Measurements from ENCODE around the gene RBM14.

The RBM14 gene

DNA sequence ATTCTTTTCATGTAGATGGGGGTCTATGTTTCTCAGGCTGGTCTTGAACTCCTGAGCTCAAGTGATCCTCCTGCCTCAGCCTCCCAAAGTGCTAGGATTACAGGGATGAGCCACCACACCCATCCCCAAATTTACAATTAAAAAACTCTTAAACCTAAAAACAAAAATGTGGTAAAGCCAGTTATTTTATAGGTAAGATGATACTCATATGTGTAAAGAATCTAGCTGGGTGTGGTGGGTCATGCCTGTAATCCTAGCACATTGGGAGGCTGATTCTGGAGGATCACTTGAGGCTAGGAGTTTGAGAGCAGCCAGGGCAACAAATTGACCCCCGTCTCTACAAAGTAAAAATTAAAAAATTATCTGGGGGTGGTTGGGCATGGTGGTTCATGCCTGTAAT lies 4.0 kb upstream of the RBM14 start:
- no peak overlapping the region for H3K4me3 ChIP-seq (ENCODE audit: control insufficient read depth, low read depth, low read length)
- no peak for DNase-seq (ENCODE audit: low read depth)
- TF ChIP-seq, protein P1, sequence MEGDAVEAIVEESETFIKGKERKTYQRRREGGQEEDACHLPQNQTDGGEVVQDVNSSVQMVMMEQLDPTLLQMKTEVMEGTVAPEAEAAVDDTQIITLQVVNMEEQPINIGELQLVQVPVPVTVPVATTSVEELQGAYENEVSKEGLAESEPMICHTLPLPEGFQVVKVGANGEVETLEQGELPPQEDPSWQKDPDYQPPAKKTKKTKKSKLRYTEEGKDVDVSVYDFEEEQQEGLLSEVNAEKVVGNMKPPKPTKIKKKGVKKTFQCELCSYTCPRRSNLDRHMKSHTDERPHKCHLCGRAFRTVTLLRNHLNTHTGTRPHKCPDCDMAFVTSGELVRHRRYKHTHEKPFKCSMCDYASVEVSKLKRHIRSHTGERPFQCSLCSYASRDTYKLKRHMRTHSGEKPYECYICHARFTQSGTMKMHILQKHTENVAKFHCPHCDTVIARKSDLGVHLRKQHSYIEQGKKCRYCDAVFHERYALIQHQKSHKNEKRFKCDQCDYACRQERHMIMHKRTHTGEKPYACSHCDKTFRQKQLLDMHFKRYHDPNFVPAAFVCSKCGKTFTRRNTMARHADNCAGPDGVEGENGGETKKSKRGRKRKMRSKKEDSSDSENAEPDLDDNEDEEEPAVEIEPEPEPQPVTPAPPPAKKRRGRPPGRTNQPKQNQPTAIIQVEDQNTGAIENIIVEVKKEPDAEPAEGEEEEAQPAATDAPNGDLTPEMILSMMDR (conservative IDR thresholded peaks at IDR 0.05; ENCODE audit: control insufficient read depth, insufficient read depth, low read depth, low read length) = no peak

DNA sequence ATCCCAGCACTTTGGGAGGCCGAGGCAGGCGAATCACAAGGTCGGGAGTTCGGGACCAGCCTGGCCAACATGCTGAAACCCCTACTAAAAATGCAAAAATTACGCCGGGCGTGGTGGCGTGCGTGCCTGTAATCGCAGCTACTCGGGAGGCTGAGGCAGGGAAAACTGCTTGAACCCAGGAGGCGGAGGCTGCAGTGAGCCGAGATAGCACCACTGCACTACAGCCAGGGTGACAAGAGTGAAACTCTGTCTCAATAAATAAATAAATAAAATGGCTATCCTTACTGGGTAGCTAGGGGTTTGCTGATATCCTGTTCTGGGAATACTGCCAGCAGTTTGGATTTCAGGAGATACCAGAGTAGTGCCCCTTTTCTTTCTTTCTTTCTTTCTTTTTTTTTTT lies 2.4 kb upstream of the RBM14 start:
- DNase-seq (ENCODE audit: low read depth) = no peak
- TF ChIP-seq, protein P1 (conservative IDR thresholded peaks at IDR 0.05; ENCODE audit: control insufficient read depth, insufficient read depth, low read depth, low read length) = no peak
- H3K4me3 ChIP-seq (ENCODE audit: control insufficient read depth, low read depth, low read length) = no peak overlapping the region

GRCh38 chr11:66617155-66617834 lies 865 bp downstream of the RBM14 start:
- DNase-seq (ENCODE audit: low read depth) = peak; percentile 49
- TF ChIP-seq, protein P1 (conservative IDR thresholded peaks at IDR 0.05; ENCODE audit: control insufficient read depth, insufficient read depth, low read depth, low read length) = no peak
- peak overlapping the region; percentile 98 for H3K4me3 ChIP-seq (ENCODE audit: control insufficient read depth, low read depth, low read length)

- TF ChIP-seq, protein P1 (conservative IDR thresholded peaks at IDR 0.05; ENCODE audit: control insufficient read depth, insufficient read depth, low read depth, low read length) = no peak
- H3K4me3 ChIP-seq (ENCODE audit: control insufficient read depth, low read depth, low read length) = peak overlapping the region; percentile 98
- DNase-seq (ENCODE audit: low read depth) = peak; percentile 58
Observed at GRCh38 chr11:66619080-66619554, 2.7 kb downstream of the RBM14 start.

DNA sequence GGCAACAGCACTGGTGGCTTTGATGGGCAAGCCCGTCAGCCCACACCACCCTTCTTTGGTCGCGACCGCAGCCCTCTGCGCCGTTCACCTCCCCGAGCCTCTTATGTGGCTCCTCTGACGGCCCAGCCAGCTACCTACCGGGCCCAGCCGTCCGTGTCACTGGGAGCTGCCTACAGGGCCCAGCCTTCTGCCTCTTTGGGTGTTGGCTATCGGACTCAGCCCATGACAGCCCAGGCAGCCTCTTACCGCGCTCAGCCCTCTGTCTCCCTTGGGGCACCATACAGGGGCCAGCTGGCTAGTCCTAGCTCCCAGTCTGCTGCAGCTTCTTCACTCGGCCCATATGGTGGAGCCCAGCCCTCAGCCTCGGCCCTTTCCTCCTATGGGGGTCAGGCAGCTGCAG lies 8.0 kb downstream of the RBM14 start:
- TF ChIP-seq, protein P1 (conservative IDR thresholded peaks at IDR 0.05; ENCODE audit: control insufficient read depth, insufficient read depth, low read depth, low read length) = no peak
- DNase-seq (ENCODE audit: low read depth) = no peak
- H3K4me3 ChIP-seq (ENCODE audit: control insufficient read depth, low read depth, low read length) = no peak overlapping the region

DNA sequence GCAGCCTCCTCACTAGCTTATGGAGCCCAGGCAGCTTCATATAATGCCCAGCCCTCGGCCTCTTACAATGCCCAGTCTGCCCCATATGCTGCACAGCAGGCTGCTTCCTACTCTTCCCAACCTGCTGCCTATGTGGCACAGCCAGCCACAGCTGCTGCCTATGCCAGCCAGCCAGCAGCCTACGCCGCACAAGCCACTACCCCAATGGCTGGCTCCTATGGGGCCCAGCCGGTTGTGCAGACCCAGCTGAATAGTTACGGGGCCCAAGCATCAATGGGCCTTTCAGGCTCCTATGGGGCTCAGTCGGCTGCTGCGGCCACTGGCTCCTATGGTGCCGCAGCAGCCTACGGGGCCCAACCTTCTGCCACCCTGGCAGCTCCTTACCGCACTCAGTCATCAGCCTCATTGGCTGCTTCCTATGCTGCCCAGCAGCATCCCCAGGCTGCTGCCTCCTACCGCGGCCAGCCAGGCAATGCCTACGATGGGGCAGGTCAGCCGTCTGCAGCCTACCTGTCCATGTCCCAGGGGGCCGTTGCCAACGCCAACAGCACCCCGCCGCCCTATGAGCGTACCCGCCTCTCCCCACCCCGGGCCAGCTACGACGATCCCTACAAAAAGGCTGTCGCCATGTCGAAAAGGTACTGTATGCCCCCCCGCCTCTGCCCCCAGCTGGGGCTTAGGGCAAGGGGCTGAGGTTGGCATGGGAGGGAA lies 8.8 kb downstream of the RBM14 start:
- no peak for DNase-seq (ENCODE audit: low read depth)
- no peak overlapping the region for H3K4me3 ChIP-seq (ENCODE audit: control insufficient read depth, low read depth, low read length)
- TF ChIP-seq, protein P1 (conservative IDR thresholded peaks at IDR 0.05; ENCODE audit: control insufficient read depth, insufficient read depth, low read depth, low read length) = no peak
